IMR-90 (cell line): ENCODE measurements around the gene PACSIN3. TPM values are rescaled to one million over a fixed set of nuclear protein-coding genes. Genes with fewer than 3 reads are reported as not detected.

ENCODE experiments used
- ATAC-seq: fragments of 200-7000 bp; cut with Tn5 transposase; 2 replicates; pipeline ENCODE4 v1.9.1; 2020; ENCODE audit warnings: low read depth, mild to moderate bottlenecking, moderate library complexity
- BruUV-seq: library from RNA; stranded (reverse); fragments of 400-500 nt; replicated peaks from 2 replicates; lab custom pipeline; 2021; lab: Mats Ljungman, UMichigan
- CTCF ChIA-PET: fragments of 300-600 bp; formaldehyde crosslinking; extraction: SDS; loops from one replicate; lab custom pipeline; 2021; ENCODE audit warnings: antibody characterized with exemption; lab: Yijun Ruan, JAX
- POLR2A ChIA-PET: fragments of 300-600 bp; sonication (Branson Sonifier 250); formaldehyde crosslinking; loops from one replicate; lab custom pipeline; 2022; ENCODE audit warnings: antibody characterized with exemption; ENCODE audit not compliant: unreplicated experiment; lab: Charles Lee
- DNase-seq: peaks from one replicate; pipeline ENCODE4 v3.0.0; 2013
- H2AFZ ChIP-seq: replicated peaks from 2 replicates; pipeline ENCODE3; 2013; ENCODE audit warnings: low read length, mild to moderate bottlenecking; ENCODE audit not compliant: poor library complexity
- H2AK5ac ChIP-seq: 2 replicates; pipeline ENCODE4 v1.6.1; 2013; ENCODE audit warnings: low read depth, low read length, inconsistent platforms
- H2AK9ac ChIP-seq: replicated peaks from 2 replicates; pipeline ENCODE3; 2013; ENCODE audit warnings: mild to moderate bottlenecking, low read depth, low read length, moderate library complexity; ENCODE audit not compliant: poor library complexity
- H2BK120ac ChIP-seq: 2 replicates; pipeline ENCODE4 v1.6.1; 2013; ENCODE audit warnings: low read depth, low read length, inconsistent platforms
- H2BK15ac ChIP-seq: 3 replicates; pipeline ENCODE4 v1.6.1; 2013; ENCODE audit warnings: low read depth, low read length, inconsistent platforms
- H2BK20ac ChIP-seq: 2 replicates; pipeline ENCODE4 v1.6.1; 2013; ENCODE audit warnings: low read depth, mild to moderate bottlenecking, inconsistent platforms, low read length, moderate library complexity
- H2BK5ac ChIP-seq: 2 replicates; pipeline ENCODE4 v1.6.1; 2013; ENCODE audit warnings: mild to moderate bottlenecking, low read depth, low read length, inconsistent platforms; ENCODE audit not compliant: poor library complexity, severe bottlenecking
- H3K14ac ChIP-seq: replicated peaks from 2 replicates; pipeline ENCODE4 v1.6.1; 2013; ENCODE audit warnings: low read depth, low read length, inconsistent platforms
- H3K18ac ChIP-seq: 2 replicates; pipeline ENCODE4 v1.6.1; 2013; ENCODE audit warnings: low read depth, low read length, control low read depth
- H3K23ac ChIP-seq: 2 replicates; pipeline ENCODE4 v1.6.1; 2013; ENCODE audit warnings: low read depth, low read length, inconsistent platforms
- H3K27ac ChIP-seq: 2 replicates; pipeline ENCODE4 v1.5.1; 2013; ENCODE audit warnings: mild to moderate bottlenecking, control low read depth, low read length; ENCODE audit not compliant: insufficient read depth
- H3K27me3 ChIP-seq: 2 replicates; pipeline ENCODE4 v1.6.1; 2013; ENCODE audit warnings: low read length; ENCODE audit not compliant: control insufficient read depth, insufficient read depth
- H3K36me3 ChIP-seq: 2 replicates; pipeline ENCODE4 v1.6.1; 2013; ENCODE audit warnings: low read length, mixed read lengths; ENCODE audit not compliant: control insufficient read depth, insufficient read depth
- H3K4ac ChIP-seq: 2 replicates; pipeline ENCODE4 v1.6.1; 2013; ENCODE audit warnings: low read depth, low read length, inconsistent platforms
- H3K4me1 ChIP-seq: 2 replicates; pipeline ENCODE4 v1.6.1; 2013; ENCODE audit warnings: low read length, mixed read lengths; ENCODE audit not compliant: control insufficient read depth, insufficient read depth
- H3K4me2 ChIP-seq: 2 replicates; pipeline ENCODE4 v1.6.1; 2013; ENCODE audit warnings: low read depth, mild to moderate bottlenecking, control low read depth, low read length, moderate library complexity
- H3K4me3 ChIP-seq: 2 replicates; pipeline ENCODE4 v1.5.1; 2013; ENCODE audit warnings: low read depth, mild to moderate bottlenecking, control low read depth, low read length, moderate library complexity; ENCODE audit not compliant: insufficient read depth
- H3K56ac ChIP-seq: 2 replicates; pipeline ENCODE4 v1.6.1; 2013; ENCODE audit warnings: low read length, inconsistent platforms; ENCODE audit not compliant: insufficient read depth; ENCODE audit errors: extremely low read depth
- H3K79me1 ChIP-seq, 2 experiments: 2 replicates each; pipeline ENCODE4 v1.6.1; 2013; ENCODE audit warnings: low read length in 2 of 2, inconsistent platforms in 1 of 2, low read depth in 1 of 2
- H3K9ac ChIP-seq: 2 replicates; pipeline ENCODE4 v1.6.1; 2013; ENCODE audit warnings: low read depth, low read length, control low read depth
- H3K9me1 ChIP-seq: 2 replicates; pipeline ENCODE4 v1.6.1; 2013; ENCODE audit warnings: low read length, inconsistent platforms; ENCODE audit not compliant: insufficient read depth
- H3K9me3 ChIP-seq: 2 replicates; pipeline ENCODE4 v1.6.1; 2013; ENCODE audit warnings: low read length; ENCODE audit not compliant: control insufficient read depth, insufficient read depth
- H4K20me1 ChIP-seq: 2 replicates; pipeline ENCODE4 v1.6.1; 2013; ENCODE audit warnings: low read length, inconsistent platforms; ENCODE audit not compliant: insufficient read depth
- H4K5ac ChIP-seq: 2 replicates; pipeline ENCODE4 v1.6.1; 2013; ENCODE audit warnings: mild to moderate bottlenecking, low read depth, low read length, control low read depth
- H4K8ac ChIP-seq, 2 experiments: 2 replicates each; pipeline ENCODE4 v1.6.1; 2013; ENCODE audit warnings: low read depth in 2 of 2, low read length in 2 of 2, control low read depth in 1 of 2, inconsistent platforms in 1 of 2
- H4K91ac ChIP-seq: 2 replicates; pipeline ENCODE4 v1.6.1; 2013; ENCODE audit warnings: low read depth, low read length, inconsistent platforms; ENCODE audit not compliant: insufficient read depth
- MAZ ChIP-seq: IDR thresholded peaks from 2 replicates; pipeline ENCODE4 v1.6.1; 2012; ENCODE audit warnings: low read depth, mild to moderate bottlenecking, low read length, improper control_type of control experiment, moderate library complexity, borderline replicate concordance
- RAD21 ChIP-seq: IDR thresholded peaks from 2 replicates; pipeline ENCODE4 v1.6.1; 2012; ENCODE audit warnings: low read length, improper control_type of control experiment
- WGBS, 2 experiments: methylation state at CpG; one replicate each; pipeline versions ENCODE4 v1.1.5 to v1.1.7; 2013; ENCODE audit warnings: missing lambda C conversion rate in 2 of 2; ENCODE audit not compliant: insufficient read length in 1 of 2; ENCODE audit errors: extremely low coverage in 2 of 2; 5-methylcytosine and 5-hydroxymethylcytosine counted together
- dilution Hi-C: fragments of 300-500 bp; cut with HindIII; formaldehyde crosslinking; loops from one replicate; pipeline ENCODE4 v1.14.3; 2018; ENCODE audit warnings: low sequenced_read_pairs; ENCODE audit not compliant: unreplicated experiment
- in situ Hi-C: fragments of 300-500 bp; cut with MboI; formaldehyde crosslinking; loops from 3 replicates; pipeline ENCODE4 v1.14.3; 2019; ENCODE audit warnings: low sequenced_read_pairs, inconsistent platforms, mixed read lengths
- intact Hi-C: fragments of 100-400 bp; cut with micrococcal nuclease; formaldehyde crosslinking; loops from 2 replicates; pipeline ENCODE4 v1.10.0; 2022
- polyA plus RNA-seq, 3 experiments: library from polyadenylated mRNA; depleted of rRNA; stranded (reverse); fragments of >200 nt; gene quantifications; 2 replicates each; pipeline ENCODE4 v1.2.3, GENCODE V29; 2012; ENCODE audit warnings: low replicate concordance in 1 of 3
- total RNA-seq: library from RNA; depleted of rRNA; stranded (reverse); fragments of >200 nt; gene quantifications from 2 replicates; pipeline ENCODE4 v1.2.3, GENCODE V29; 2012

PACSIN3 gene
- total and polyA plus RNA-seq, 2 of the 4 experiments (the other 2 are of a cell fraction) = 19.2 to 21.1 TPM

DNA sequence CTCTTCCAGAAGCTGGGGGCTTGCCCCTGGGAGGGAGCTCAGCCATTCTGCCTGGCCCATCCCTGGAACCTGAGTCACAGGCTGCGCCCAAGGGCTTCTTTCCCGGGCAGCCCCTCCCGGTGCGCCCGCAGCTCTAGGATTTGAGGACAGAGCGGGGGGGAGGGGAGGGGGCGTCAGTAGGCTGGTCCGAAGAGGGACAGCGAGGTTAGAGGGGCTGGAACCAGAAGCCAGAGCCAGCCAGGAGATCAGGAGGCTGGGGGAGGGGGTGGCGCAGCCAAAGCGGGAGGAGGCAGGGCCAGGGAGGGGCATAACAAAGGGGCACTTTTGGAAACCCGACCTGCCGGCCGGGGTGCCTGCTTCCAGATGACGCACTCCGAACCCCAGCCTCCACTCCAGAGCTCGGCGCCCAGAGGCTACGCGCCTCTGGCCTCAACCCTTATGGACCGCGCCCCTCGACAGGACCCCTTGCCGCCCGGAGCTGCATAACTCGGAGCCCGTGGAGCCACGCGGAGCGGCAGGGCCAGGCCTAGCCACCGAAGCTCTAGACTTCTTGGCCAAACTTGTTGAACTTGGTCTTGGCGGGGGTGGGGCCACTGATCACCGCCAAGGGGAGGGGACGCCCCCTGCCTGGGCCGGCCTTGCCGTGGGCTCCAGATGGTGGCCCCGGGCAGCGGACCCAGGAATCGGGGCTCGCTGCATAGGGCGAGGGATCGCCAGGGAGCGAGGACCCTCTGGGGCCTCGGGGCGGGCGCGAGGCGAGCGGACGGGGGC lies 744 bp downstream of the PACSIN3 start:
- peak overlapping the region; percentile 76 for H3K18ac ChIP-seq
- H3K27ac ChIP-seq = peak overlapping the region; percentile 83
- peaks cover 4 to 26% of the 10 kb centered on the region in 2 experiments; a peak in 2 of 4 replicates for H3K79me1 ChIP-seq
- peak overlapping the region; percentile 72 for H3K9ac ChIP-seq
- peaks cover 4% of the 10 kb centered on the region; the same call in 1 of the 2 replicates for H4K20me1 ChIP-seq
- H2BK15ac ChIP-seq = peak overlapping the region; percentile 21; the same call in 1 of the 3 replicates
- peak overlapping the region; percentile 75 to 90 for H4K8ac ChIP-seq
- peak overlapping the region; percentile 94 for H2AK9ac ChIP-seq
- H2AK5ac ChIP-seq = peak overlapping the region; percentile 75
- dilution Hi-C loops (no loop called here), intact Hi-C loops (no loop called here), in situ Hi-C loops (no loop called here)
- WGBS, 2 experiments = 1% methylated on average over 16 of the region's 50 CpGs; no CpG with 5 or more reads in 1 of the 2 experiments
- no TSS peak for BruUV-seq
- H4K91ac ChIP-seq = peak overlapping the region; percentile 84
- no peaks in the 10 kb centered on the region for H3K9me3 ChIP-seq
- H3K4ac ChIP-seq = peak overlapping the region; percentile 82
- no peak overlapping the region for H2BK20ac ChIP-seq
- H2BK5ac ChIP-seq = peak overlapping the region; percentile 53
- H3K4me1 ChIP-seq = peaks cover 18% of the 10 kb centered on the region
- TF ChIP-seq MAZ = 0 out of 2 replicates have a peak, but pooled peaks have one; percentile 38
- TF ChIP-seq RAD21 = no peak
- H3K4me2 ChIP-seq = peak overlapping the region; percentile 94
- peak; percentile 37 for DNase-seq
- H3K27me3 ChIP-seq = no peaks in the 10 kb centered on the region
- H4K5ac ChIP-seq = peak overlapping the region; percentile 94
- POLR2A ChIA-PET = interaction anchor here (0.6 to 1.4 kb wide), 2 partner anchors 69 to 74 kb away, joined by 4 read pairs; no protein-coding TSS in a partner anchor
- H3K36me3 ChIP-seq = peaks cover 7% of the 10 kb centered on the region; the same call in 1 of the 2 replicates
- CTCF ChIA-PET = interaction anchor here (0.8 to 1.0 kb wide), 2 partner anchors 48 to 74 kb away, joined by 3 to 4 read pairs; no protein-coding TSS in a partner anchor
- H3K14ac ChIP-seq = peak overlapping the region; percentile 80
- H3K56ac ChIP-seq = no peak overlapping the region; the same call in 1 of the 2 replicates
- ATAC-seq = peak; percentile 34
- no peaks in the 10 kb centered on the region for H3K9me1 ChIP-seq
- peak overlapping the region; percentile 94 for H3K4me3 ChIP-seq
- peak overlapping the region; percentile 69 for H3K23ac ChIP-seq
- H2AFZ ChIP-seq = peak overlapping the region; percentile 95
- H2BK120ac ChIP-seq = peak overlapping the region; percentile 38; the same call in 1 of the 2 replicates
